Prostate gland (tissue), 2 donors: ENCODE data around the gene TRAF7.

Source experiments
- POLR2A ChIP-seq: fragments of 450-650 bp; IDR thresholded peaks from one replicate; pipeline ENCODE4 v1.6.1; 2016; ENCODE audit warnings: antibody characterized with exemption, mild to moderate bottlenecking
- TF ChIP-seq, protein P1 (sequence below), 4 experiments: fragments of 200-600 bp in 2 of 4; fragments of 450-650 bp in 2 of 4; sonication (generic) in 2 of 4; IDR thresholded peaks; 1 replicate in 3 of 4; 2 replicates in 1 of 4; pipeline ENCODE4 v1.5.1; 2016 to 2019; ENCODE audit warnings: antibody characterized with exemption in 4 of 4, mild to moderate bottlenecking in 2 of 4, moderate library complexity in 2 of 4

GRCh38 chr16:2197765-2198164 is 42.2 kb downstream of the TRAF7 start:
- TF ChIP-seq POLR2A, result no peak
- TF ChIP-seq, protein P1, sequence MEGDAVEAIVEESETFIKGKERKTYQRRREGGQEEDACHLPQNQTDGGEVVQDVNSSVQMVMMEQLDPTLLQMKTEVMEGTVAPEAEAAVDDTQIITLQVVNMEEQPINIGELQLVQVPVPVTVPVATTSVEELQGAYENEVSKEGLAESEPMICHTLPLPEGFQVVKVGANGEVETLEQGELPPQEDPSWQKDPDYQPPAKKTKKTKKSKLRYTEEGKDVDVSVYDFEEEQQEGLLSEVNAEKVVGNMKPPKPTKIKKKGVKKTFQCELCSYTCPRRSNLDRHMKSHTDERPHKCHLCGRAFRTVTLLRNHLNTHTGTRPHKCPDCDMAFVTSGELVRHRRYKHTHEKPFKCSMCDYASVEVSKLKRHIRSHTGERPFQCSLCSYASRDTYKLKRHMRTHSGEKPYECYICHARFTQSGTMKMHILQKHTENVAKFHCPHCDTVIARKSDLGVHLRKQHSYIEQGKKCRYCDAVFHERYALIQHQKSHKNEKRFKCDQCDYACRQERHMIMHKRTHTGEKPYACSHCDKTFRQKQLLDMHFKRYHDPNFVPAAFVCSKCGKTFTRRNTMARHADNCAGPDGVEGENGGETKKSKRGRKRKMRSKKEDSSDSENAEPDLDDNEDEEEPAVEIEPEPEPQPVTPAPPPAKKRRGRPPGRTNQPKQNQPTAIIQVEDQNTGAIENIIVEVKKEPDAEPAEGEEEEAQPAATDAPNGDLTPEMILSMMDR (IDR thresholded peaks at IDR 0.05), result no peak
